ENCODE results near the gene SLC41A3.
A peak's percentile ranks its signal among the peaks of the same experiment; 100 is the strongest.

Gene SLC41A3

DNA sequence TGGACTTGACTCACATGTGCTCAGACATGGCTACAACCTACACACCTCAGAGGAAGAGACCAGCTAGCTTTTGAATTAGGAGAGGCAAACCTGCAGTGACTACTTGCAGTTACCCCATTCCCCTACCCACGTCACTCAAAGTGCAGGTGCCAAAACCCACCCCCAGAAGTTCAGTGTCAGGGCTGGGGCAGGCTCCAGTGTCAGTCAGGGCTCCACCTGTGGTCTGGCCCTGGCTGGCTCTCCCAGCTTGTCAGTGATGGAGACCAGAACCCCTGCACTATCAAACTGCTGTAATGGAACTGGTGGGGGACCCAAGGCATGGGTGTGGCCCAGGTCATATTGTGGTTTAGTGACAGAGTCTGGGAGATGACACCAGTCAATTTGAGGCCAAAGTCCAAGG, 32.6 kb upstream of the SLC41A3 start:
- TF ChIP-seq, protein P1, sequence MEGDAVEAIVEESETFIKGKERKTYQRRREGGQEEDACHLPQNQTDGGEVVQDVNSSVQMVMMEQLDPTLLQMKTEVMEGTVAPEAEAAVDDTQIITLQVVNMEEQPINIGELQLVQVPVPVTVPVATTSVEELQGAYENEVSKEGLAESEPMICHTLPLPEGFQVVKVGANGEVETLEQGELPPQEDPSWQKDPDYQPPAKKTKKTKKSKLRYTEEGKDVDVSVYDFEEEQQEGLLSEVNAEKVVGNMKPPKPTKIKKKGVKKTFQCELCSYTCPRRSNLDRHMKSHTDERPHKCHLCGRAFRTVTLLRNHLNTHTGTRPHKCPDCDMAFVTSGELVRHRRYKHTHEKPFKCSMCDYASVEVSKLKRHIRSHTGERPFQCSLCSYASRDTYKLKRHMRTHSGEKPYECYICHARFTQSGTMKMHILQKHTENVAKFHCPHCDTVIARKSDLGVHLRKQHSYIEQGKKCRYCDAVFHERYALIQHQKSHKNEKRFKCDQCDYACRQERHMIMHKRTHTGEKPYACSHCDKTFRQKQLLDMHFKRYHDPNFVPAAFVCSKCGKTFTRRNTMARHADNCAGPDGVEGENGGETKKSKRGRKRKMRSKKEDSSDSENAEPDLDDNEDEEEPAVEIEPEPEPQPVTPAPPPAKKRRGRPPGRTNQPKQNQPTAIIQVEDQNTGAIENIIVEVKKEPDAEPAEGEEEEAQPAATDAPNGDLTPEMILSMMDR (conservative IDR thresholded peaks at IDR 0.05; ENCODE audit: control insufficient read depth, insufficient read depth, low read depth, low read length): no peak
- no peak overlapping the region for H3K4me3 ChIP-seq (ENCODE audit: control insufficient read depth, low read depth, low read length)
- no peak for DNase-seq (ENCODE audit: low read depth)

DNA sequence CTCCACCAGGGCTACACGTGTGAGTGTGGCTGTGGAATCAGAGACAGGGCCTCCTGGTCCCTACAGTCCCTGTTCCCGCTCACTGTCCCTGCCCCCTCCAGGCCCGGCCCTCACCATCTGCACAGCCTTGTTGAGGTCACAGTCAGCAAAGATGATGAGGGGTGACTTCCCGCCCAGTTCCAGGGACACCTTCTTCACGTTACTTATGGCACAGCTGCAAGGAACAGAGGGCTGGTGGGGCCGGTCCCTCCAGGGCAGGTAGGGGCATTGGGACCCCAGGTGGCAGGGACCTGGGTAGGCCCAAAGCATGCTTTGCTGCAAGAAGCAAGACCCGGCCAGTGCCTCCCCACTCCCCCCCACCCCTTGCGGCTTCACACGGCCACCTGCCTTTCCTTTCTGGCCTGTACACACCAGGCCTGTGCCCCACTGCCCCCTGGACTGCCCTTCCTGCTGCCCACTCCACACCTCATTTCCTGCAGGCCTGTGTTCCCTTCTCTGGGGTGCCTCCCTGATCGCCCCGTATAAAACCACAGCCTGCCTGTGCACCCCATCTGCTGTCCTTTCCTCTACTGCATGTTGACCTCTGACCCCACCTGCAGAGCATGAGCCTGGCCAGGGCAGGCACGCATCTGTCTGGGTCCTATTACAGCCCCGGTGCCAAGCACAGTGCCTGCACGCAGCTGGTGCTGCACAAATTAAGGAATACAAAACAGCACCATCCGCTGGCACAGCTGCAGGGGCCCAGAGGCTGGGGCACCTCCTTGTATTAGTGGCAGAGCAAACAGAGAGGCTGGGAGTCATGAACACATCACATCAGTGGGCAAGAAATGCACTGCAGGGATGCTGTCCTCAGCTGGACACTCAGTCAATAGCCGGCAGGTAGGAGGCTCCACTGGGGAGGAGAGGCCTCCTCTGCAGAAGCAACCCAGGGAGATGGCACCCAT, 30.8 kb upstream of the SLC41A3 start:
- TF ChIP-seq, protein P1 (conservative IDR thresholded peaks at IDR 0.05; ENCODE audit: control insufficient read depth, insufficient read depth, low read depth, low read length): no peak

DNA sequence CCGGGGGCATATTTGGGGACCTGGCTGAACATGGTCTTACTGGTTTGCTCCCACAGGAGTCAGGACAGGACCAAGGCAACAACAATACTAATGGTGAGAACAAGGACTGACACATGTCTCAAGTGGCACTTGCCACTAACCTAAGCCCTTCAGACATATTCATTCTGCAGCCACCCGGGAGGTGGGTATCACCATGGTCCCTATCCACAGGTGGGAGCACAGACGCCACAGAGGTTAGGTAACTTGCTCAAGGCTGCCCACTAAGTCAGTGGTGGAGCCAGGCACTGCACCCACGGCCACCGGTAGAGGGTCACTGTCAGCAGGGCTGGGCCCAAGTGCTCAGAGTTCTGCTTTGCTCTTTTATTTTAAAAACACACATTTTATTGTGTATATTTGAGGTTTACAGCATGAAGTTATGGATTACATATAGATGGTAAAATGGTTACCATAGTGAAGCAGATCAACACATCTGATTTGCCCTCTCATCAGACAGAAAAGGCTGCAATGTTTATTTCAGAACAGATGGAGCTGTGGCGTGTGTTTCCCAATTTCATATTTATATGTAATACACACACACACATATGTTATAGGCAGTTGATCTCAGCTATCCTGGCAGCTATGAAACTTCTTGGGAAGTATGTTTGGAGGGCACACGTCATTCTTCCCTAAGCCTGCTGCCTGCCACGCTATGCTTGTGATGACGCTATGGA, 30.0 kb upstream of the SLC41A3 start:
- TF ChIP-seq, protein P1 (conservative IDR thresholded peaks at IDR 0.05; ENCODE audit: control insufficient read depth, insufficient read depth, low read depth, low read length): peak; percentile 26
- no peak overlapping the region for H3K4me3 ChIP-seq (ENCODE audit: control insufficient read depth, low read depth, low read length)
- DNase-seq (ENCODE audit: low read depth): no peak

More for the DNA sequence above, 30.8 kb upstream of the SLC41A3 start:
- no peak overlapping the region for H3K4me3 ChIP-seq (ENCODE audit: control insufficient read depth, low read depth, low read length)
- no peak for DNase-seq (ENCODE audit: low read depth)

GRCh38 chr3:126113238-126113555, 29.3 kb upstream of the SLC41A3 start:
- TF ChIP-seq, protein P1 (conservative IDR thresholded peaks at IDR 0.05; ENCODE audit: control insufficient read depth, insufficient read depth, low read depth, low read length): no peak
- no peak for DNase-seq (ENCODE audit: low read depth)
- H3K4me3 ChIP-seq (ENCODE audit: control insufficient read depth, low read depth, low read length): no peak overlapping the region

GRCh38 chr3:126112531-126113237, 28.8 kb upstream of the SLC41A3 start:
- TF ChIP-seq, protein P1 (conservative IDR thresholded peaks at IDR 0.05; ENCODE audit: control insufficient read depth, insufficient read depth, low read depth, low read length): no peak
- no peak overlapping the region for H3K4me3 ChIP-seq (ENCODE audit: control insufficient read depth, low read depth, low read length)

GRCh38 chr3:126111566-126112475, 27.9 kb upstream of the SLC41A3 start:
- H3K4me3 ChIP-seq (ENCODE audit: control insufficient read depth, low read depth, low read length): no peak overlapping the region
- no peak for DNase-seq (ENCODE audit: low read depth)
- TF ChIP-seq, protein P1 (conservative IDR thresholded peaks at IDR 0.05; ENCODE audit: control insufficient read depth, insufficient read depth, low read depth, low read length): no peak

More at GRCh38 chr3:126112531-126113237, 28.8 kb upstream of the SLC41A3 start:
- DNase-seq (ENCODE audit: low read depth): no peak

All from fibroblast of mammary gland (primary cell).